HG03342 (cell line): ENCODE measurements around the gene ZNF439.
"Not testable (repeated sequence)": the region's sequence is repeated elsewhere in the genome, so short reads cannot be mapped to it uniquely, and the experiment has no call there.

Experiments used
- ATAC-seq: cut with Tn5 transposase; IDR thresholded peaks from one replicate; pipeline ENCODE4 v1.9.1; 2021; ENCODE audit warnings: mild to moderate bottlenecking, moderate library complexity; ENCODE audit not compliant: unreplicated experiment

The ZNF439 gene

DNA sequence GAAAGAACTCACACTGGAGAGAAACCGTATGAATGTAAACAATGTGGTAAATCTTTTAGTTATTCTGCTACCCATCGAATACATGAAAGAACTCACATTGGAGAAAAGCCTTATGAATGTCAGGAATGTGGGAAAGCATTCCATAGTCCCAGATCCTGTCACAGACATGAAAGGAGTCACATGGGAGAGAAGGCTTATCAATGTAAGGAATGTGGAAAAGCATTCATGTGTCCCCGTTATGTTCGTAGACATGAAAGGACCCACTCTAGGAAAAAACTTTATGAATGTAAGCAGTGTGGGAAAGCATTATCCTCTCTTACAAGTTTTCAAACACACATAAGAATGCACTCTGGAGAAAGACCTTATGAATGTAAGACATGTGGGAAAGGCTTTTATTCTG, 19.2 kb downstream of the ZNF439 start:
- ATAC-seq: not testable (repeated sequence)

DNA sequence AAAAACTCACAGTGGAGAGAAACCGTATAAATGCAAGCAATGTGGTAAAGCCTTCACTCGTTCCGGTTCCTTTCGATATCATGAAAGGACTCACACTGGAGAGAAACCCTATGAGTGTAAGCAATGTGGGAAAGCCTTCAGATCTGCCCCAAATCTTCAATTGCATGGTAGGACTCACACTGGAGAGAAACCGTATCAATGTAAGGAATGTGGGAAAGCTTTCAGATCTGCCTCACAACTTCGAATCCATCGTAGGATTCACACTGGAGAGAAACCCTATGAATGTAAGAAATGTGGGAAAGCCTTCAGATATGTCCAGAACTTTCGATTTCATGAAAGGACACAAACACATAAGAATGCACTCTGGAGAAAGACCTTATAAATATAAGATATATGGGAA, 19.7 kb downstream of the ZNF439 start:
- ATAC-seq: no peak

- ATAC-seq: no peak
These were observed 24.1 kb downstream of the ZNF439 start for GRCh38 chr19:11872624-11873023.

DNA sequence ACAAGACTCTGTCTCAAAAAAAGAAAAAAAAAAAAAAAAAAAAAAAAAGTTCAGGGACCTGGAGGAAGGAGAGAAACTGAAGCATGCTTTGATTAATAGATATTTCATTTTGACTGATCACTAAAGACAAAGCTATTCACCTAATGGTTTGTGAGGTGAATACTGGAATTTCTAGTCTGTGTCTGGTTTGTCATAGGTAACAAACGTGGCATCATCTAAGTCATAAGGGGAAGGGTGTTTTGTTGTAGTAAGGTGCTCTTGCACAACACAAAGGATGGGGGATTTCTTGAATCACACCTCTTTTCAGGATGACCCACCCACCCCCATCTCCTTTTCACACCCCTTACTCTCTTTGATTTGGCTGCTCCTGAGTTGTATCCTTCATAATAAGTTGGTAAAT, 25.2 kb downstream of the ZNF439 start:
- no peak for ATAC-seq

GRCh38 chr19:11879687-11880266, 31.3 kb downstream of the ZNF439 start:
- ATAC-seq: not testable (repeated sequence)

DNA sequence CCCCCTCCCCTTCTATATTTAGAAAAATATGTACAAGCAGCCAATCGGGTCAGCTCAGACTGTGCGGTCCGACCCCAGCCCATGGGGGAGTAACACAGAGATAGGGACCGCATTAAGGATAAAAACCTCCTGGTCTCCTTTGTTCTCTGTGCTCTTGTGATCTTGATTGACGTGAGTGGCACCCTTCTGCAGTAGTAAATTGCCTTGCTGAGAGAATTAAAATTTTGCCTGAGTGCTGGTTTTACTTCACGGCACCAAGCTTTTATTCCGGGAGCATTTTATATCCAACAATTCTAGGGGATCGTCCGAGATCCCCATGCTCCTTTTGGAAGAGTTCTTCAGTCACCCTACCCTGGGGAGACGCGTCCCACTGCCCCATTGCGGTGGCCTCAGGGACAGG, 32.1 kb downstream of the ZNF439 start:
- ATAC-seq: no peak

- no peak for ATAC-seq
These were observed 32.8 kb downstream of the ZNF439 start for GRCh38 chr19:11881151-11881800.

DNA sequence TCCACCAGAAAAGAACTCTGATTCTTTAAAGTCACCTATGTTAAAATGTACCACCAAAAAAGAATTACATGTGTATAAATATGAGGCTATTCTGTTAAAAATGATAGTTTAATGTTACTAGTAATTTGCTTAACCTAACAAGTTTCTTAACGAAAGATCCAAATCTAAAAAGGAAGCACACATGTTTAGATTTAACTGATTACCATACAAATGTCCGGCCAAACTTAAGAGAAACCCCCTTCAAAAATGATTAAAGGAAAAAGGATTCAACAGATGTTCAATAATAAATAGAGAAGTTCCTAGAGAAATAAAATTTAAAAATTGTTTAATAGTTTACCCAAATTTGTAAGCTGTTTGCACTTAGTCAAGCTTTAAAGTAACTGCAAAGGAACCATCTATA, 34.1 kb downstream of the ZNF439 start:
- no peak for ATAC-seq

DNA sequence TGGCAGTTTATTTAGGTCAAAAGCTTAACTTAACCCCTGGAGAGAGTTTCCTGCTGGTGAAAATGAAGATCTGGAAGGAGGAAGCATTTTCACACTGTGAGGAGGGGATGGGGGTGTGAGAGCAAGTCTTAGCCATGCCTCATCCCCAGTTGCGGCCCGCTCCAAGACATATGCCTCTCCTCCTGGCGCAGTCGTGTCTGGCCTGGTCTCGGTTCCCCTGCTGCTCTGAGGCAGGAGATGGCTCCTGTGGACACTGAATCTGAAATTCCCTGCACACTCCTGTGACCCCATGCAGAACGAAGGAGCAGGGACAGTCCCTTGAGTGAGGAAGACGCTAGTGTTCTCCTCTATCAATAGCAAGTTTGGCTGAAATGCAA, 38.7 kb downstream of the ZNF439 start:
- ATAC-seq: no peak

- ATAC-seq: no peak
These were observed 39.3 kb downstream of the ZNF439 start, which contains the start of gene ZNF69 for GRCh38 chr19:11887611-11888531. Gene ZNF69 (plus strand): TSS chr19:11887782. CDS start chr19:11887924, 142 bp downstream.

DNA sequence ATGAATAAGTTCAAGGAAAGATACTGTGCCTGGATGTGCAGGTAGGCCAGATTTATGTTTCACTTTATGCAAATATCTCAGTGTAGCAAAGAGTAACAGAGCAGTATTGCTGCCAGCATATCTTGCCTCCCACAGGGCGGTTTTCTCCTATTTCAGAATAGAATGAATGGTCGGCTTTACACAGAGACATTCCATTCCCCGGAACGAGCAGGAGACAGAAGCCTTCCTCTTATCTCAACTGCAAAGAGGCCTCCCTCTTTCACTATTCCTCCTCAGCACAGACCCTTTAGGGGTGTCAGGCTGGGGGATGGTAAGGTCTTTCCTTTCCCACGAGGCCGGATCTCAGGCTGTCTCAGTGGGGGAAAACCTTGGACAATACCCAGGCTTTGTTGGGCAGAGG, 41.4 kb downstream of the ZNF439 start:
- not testable (repeated sequence) for ATAC-seq

DNA sequence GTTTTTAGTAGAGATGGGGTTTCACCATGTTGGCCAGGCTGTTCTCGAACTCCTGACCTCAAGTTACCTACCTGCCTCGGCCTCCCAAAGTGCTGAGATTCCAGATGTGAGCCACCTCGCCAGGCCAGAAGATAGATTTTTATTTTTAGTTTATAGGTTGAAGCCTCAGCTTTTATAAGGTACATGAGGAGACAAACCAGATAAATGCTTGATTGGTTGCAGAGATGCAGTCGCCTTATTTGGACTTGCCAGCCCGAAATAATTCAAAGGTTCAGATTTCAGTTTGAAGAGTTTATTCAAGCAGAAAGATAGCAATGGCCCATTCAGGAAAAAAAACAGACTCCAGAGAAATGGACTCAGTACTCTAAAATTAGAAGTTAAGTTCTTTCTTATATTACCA, 42.1 kb downstream of the ZNF439 start:
- ATAC-seq: no peak

DNA sequence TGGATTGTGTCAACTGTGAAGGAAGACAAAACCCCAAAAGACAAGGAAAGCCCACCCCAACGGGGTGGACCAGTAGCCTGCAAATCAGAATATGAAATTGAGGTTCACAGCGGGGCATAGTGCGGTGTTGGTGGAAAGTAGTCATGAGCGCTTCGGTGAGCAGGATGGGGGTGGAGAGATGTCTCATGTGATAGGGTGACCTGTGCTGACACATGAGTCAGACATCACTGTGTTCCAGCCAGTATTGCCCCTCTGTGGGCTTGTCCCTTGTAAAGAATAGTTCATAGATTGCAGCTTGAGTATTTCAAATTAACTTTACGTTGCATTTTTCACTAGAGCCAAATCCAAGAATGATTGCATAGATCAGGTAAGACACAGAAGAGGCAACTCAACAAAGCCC, 46.3 kb downstream of the ZNF439 start:
- ATAC-seq: no peak

DNA sequence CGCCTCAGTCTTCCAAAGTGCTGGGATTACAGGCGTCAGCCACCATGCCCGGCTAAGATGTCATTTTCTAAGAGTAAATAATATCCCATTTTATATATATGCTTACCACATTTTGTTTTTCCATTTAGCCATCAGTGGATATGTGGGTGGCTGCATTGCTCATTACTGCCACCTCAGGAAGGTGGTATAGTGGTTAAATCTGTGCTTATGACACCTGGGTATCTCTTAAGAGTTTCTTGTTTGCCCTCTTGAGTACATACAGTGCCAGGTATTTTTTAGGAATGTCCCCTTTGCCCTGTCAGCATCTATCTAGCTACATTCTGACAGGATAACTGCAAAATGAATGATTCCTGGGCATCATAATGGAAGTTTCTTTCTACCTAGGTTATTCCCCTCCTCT, 53.7 kb downstream of the ZNF439 start:
- ATAC-seq: no peak

DNA sequence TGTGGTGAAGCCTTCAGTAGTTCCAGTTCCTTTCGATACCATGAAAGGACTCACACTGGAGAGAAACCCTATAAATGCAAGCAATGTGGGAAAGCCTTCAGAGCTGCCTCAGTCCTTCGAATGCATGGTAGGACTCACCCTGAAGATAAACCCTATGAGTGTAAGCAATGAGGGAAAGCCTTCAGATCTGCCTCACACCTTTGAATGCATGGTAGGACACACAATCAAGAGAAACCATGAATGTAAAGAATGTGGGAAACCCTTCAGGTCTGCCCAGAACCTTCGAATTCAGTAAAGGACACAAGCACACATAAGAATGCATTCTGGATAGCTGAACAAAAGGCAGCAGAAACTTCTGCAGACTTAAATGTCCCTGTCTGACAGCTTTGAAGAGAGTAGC, 57.4 kb downstream of the ZNF439 start:
- ATAC-seq: no peak

GRCh38 chr19:11911937-11912336, 63.4 kb downstream of the ZNF439 start:
- ATAC-seq: not testable (repeated sequence)

- ATAC-seq: not testable (repeated sequence)
These were observed 66.0 kb downstream of the ZNF439 start for GRCh38 chr19:11914417-11915051.
